AG09309 (cell line): ENCODE results near the gene FSTL4.

ENCODE experiments used
- DNase-seq: peaks from one replicate; pipeline ENCODE4 v3.0.0-alpha.2; 2010; ENCODE audit warnings: low read depth
- H3K4me3 ChIP-seq: 2 replicates; pipeline ENCODE4 v1.5.1; 2011; ENCODE audit warnings: mild to moderate bottlenecking, low read depth, low read length, moderate library complexity; ENCODE audit not compliant: control insufficient read depth
- TF ChIP-seq, protein P1 (sequence below): IDR thresholded peaks from 2 replicates; pipeline ENCODE4 v1.5.1; 2011; ENCODE audit warnings: mild to moderate bottlenecking, low read depth, low read length, inconsistent platforms; ENCODE audit not compliant: insufficient read depth, control insufficient read depth; ENCODE audit errors: missing control alignments

The FSTL4 gene

DNA sequence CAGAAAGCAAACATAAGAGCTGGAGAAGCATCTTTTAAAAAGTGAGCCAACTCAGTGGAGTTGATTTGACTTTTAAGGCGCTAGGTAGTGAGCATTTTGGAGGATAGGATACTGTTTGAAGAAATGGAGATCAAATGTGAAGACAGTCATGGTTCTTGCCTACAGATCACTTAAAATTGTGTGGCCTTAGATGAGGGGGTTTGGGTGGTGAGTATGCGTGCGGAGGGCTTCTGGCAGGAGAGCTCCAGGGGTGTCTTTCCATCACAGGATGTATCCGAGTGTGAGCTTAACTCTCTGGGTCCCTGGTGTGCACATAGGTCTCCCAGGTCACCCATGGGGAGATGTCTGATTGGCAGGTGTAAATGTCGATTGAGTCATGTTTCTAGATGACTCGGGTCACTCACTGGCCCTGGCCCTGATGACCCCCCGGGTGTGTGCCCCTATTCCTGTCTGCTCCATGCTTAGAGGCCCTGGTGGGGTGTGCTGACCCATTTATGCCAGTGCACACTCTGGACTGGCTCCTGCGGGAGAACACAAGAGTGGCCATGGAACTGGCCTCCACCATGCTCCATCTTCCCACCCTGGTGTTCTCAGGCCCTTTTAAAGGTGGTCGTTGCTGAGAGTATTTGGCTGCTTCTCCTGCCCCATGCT lies 274.4 kb downstream of the FSTL4 start:
- TF ChIP-seq, protein P1, sequence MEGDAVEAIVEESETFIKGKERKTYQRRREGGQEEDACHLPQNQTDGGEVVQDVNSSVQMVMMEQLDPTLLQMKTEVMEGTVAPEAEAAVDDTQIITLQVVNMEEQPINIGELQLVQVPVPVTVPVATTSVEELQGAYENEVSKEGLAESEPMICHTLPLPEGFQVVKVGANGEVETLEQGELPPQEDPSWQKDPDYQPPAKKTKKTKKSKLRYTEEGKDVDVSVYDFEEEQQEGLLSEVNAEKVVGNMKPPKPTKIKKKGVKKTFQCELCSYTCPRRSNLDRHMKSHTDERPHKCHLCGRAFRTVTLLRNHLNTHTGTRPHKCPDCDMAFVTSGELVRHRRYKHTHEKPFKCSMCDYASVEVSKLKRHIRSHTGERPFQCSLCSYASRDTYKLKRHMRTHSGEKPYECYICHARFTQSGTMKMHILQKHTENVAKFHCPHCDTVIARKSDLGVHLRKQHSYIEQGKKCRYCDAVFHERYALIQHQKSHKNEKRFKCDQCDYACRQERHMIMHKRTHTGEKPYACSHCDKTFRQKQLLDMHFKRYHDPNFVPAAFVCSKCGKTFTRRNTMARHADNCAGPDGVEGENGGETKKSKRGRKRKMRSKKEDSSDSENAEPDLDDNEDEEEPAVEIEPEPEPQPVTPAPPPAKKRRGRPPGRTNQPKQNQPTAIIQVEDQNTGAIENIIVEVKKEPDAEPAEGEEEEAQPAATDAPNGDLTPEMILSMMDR = no peak
- no peak for DNase-seq
- H3K4me3 ChIP-seq = no peak overlapping the region

DNA sequence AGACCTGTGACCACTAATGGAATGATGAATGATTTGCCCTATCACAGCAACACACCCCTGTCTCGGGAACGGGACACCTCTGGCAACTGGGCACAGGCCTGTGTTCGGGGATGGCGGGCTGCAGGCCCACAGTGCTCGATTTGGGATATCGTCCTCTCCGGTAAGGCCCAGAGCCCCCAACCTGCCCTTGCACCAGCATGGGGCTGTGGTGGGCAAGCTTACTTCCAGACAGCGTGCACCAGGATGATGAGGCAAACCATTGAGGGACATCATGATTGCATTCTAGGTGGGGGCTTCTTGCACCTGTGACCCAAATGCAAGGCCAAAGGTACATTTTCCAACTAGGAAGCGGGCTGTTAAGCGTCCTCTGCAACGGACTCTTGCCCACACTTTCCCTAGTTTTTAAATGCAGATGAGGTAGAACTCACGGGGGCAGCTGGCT lies 275.4 kb downstream of the FSTL4 start:
- TF ChIP-seq, protein P1 = no peak
- no peak overlapping the region for H3K4me3 ChIP-seq
- no peak for DNase-seq

DNA sequence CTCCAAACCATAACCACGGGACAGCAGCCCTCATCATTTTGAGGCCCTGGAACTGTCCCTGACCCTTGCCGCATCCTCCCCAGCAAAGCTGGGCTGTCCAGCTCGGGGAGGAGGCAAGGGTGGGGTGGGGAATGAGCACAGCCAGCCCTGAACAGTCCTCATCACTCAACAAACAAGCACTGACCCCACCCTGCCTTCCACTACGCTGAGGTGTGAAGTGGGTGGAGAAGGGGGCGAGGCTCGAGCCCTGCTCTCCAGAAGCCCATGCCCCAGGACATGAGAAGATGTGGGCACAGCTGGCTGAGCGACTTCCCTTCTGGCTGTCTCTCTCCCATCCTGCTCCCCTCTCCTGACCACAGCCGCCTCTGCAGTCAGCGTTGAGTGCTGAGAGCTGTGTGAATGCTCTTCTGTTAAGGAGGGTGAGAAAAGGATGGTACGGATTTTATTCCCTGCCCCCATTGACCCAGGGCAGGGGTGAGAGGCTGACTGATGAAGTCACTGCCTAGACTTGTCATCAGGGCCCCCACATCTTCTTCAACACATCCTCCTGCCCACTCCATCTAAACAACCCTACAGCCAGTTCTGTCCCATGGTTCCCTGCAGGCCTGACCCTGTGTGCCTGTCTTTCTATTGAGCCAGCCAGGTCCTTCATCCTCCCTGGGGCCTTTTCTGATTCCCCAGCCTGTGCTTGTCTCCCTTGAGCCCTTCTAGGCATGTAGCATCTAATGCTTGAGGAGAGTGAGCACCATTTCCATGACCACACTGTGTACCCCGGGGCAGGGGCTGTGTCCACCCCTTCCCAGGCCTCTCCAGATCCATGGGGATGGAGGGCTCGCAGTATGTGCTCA lies 276.0 kb downstream of the FSTL4 start:
- TF ChIP-seq, protein P1 = no peak
- no peak for DNase-seq
- H3K4me3 ChIP-seq = no peak overlapping the region

DNA sequence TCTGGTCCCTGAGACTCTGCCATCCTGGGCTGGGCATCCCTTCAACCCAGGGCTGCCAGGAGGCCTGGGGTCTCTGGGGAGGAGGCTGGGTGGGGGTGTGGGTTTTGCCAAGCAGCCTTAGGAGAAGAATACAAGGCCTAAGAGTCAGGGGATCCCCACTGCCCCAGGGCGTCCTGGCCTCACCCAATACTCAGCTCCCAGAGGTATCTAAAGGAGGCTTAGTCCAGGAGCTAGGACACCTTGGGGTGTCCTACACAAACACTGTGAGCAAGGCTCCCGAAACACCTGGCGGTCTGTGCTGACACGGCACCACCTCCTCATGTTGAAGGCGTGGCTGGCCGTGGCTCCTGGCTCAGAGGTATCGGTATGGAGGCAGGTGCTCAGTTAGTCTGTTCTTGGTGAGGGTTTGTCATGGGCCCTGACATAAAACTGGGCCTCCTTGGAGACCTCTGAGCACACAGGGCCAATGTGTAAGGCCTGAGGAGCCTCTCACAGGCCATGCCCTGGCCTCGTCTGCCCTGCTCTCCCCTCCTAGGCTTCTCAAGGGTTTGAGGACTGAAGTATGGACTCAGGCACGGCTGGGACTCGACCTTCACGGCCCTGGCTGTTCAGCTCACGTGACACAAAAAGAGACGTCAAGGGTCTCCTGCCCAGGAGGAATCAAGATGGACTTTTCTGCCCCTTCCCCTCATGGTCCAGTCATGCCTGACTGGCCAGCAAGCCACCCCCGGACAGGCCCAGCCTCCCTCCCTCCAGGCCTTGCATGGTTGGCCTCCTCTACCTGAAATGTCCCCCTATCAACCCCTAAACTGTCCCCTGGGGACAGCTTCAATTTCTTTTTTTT lies 277.3 kb downstream of the FSTL4 start:
- TF ChIP-seq, protein P1 = no peak
- no peak overlapping the region for H3K4me3 ChIP-seq
- DNase-seq = no peak

DNA sequence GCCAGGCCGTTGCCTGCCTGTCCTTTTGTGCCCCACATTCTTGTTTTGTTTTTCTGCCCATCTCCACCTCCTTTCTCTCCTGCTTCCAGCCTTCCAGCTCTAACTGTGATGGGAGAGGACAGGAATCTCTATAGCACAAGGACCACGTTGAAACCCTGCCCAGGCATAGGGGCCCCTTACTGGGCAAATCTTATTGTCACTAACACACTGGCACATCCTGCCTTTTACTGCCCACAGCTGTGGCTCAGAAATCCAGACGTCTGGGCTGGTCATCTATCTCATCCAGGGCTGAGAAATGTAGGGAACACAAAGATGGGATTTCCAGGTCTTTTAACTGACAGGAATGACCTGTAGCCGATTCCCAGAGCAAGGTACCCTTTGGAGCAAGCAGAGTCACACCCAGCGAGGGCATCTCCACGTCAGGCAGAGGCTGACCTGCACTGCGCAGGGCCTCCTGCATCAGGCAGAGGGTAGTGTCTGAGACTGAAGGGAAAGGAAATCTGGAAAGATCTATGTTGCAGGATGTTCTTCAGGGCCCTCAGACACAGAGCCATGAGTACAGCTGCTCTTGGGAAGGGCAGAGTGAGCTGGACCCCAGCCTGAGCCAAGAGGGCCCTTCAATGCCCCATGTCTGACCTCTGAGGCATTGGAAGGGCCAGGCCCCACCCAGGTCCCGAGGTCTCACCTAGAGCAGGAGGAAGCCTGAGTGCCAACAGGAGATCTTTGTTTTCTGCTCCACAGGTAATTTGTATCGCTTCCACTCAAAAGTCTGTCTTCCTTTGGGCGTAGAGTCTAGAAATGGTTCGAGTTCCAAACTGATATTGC lies 278.8 kb downstream of the FSTL4 start:
- no peak overlapping the region for H3K4me3 ChIP-seq
- TF ChIP-seq, protein P1 = no peak
- DNase-seq = no peak
